Glutamatergic neuron (in vitro differentiated cells): ENCODE measurements around the gene ABCA13. TPM values are rescaled to one million over a fixed set of nuclear protein-coding genes. Genes with fewer than 3 reads are reported as not detected.

Experiments
- DNase-seq: peaks from one replicate; pipeline ENCODE4 v3.0.0; 2022
- H3K27ac Mint-ChIP-seq: one replicate; pipeline ENCODE4 v1.8.0; 2020; ENCODE audit warnings: mild to moderate bottlenecking, mixed read lengths, inconsistent platforms; ENCODE audit not compliant: unreplicated experiment
- H3K27me3 Mint-ChIP-seq: one replicate; pipeline ENCODE4 v1.8.0; 2020; ENCODE audit warnings: mild to moderate bottlenecking, moderate library complexity, mixed read lengths, inconsistent platforms; ENCODE audit not compliant: unreplicated experiment
- H3K36me3 Mint-ChIP-seq: one replicate; pipeline ENCODE4 v1.8.0; 2020; ENCODE audit warnings: mild to moderate bottlenecking, mixed read lengths, inconsistent platforms; ENCODE audit not compliant: unreplicated experiment
- H3K4me1 Mint-ChIP-seq: one replicate; pipeline ENCODE4 v1.8.0; 2020; ENCODE audit warnings: mild to moderate bottlenecking, low read depth, mixed read lengths, inconsistent platforms; ENCODE audit not compliant: unreplicated experiment
- H3K4me3 Mint-ChIP-seq: one replicate; pipeline ENCODE4 v1.8.0; 2020; ENCODE audit warnings: mild to moderate bottlenecking, mixed read lengths, inconsistent platforms; ENCODE audit not compliant: unreplicated experiment
- H3K9me3 Mint-ChIP-seq: one replicate; pipeline ENCODE4 v1.8.0; 2020; ENCODE audit warnings: mild to moderate bottlenecking, moderate library complexity, mixed read lengths, inconsistent platforms; ENCODE audit not compliant: unreplicated experiment
- CTCF ChIP-seq: fragments of 200-600 bp; sonication (generic); IDR thresholded peaks from one replicate; pipeline ENCODE4 v1.5.0; 2021; ENCODE audit not compliant: partially characterized antibody, unreplicated experiment
- total RNA-seq: library from RNA; stranded (reverse); fragmentation: NEBNext Ultra II Directional; extraction: Animal tissue kit (Norgen Biotek cat#: 25700); gene quantifications from one replicate; pipeline ENCODE4 v1.2.1, GENCODE V29; 2021; ENCODE audit not compliant: unreplicated experiment

ABCA13 gene
- total RNA-seq, 1 donor from 2014 or later: 0.61 TPM

GRCh38 chr7:48471196-48471595 lies 299.9 kb downstream of the ABCA13 start:
- Mint-ChIP-seq H3K36me3 (no peaks in the 10 kb centered on the region), H3K9me3 (no peaks in the 10 kb centered on the region), H3K4me3 (no peak overlapping the region), H3K27ac (no peak overlapping the region), H3K4me1 (no peaks in the 10 kb centered on the region), H3K27me3 (no peaks in the 10 kb centered on the region)
- no peak for DNase-seq
- no peak for TF ChIP-seq CTCF

GRCh38 chr7:48472640-48473039 lies 301.4 kb downstream of the ABCA13 start:
- H3K9me3 Mint-ChIP-seq: no peaks in the 10 kb centered on the region
- no peak for DNase-seq
- no peaks in the 10 kb centered on the region for H3K27me3 Mint-ChIP-seq
- H3K4me1 Mint-ChIP-seq: no peaks in the 10 kb centered on the region
- no peaks in the 10 kb centered on the region for H3K36me3 Mint-ChIP-seq
- TF ChIP-seq CTCF: no peak
- no peak overlapping the region for H3K4me3 Mint-ChIP-seq
- H3K27ac Mint-ChIP-seq: no peak overlapping the region

GRCh38 chr7:48473205-48473865 lies 302.1 kb downstream of the ABCA13 start:
- Mint-ChIP-seq H3K4me1 (no peaks in the 10 kb centered on the region), H3K27ac (no peak overlapping the region), H3K36me3 (no peaks in the 10 kb centered on the region), H3K4me3 (no peak overlapping the region), H3K9me3 (no peaks in the 10 kb centered on the region), H3K27me3 (no peaks in the 10 kb centered on the region)
- no peak for TF ChIP-seq CTCF
- no peak for DNase-seq

- no peaks in the 10 kb centered on the region for H3K36me3 Mint-ChIP-seq
- H3K9me3 Mint-ChIP-seq: no peaks in the 10 kb centered on the region
- DNase-seq: no peak
- no peak overlapping the region for H3K4me3 Mint-ChIP-seq
- peaks cover 2% of the 10 kb centered on the region for H3K4me1 Mint-ChIP-seq
- no peak for TF ChIP-seq CTCF
- no peaks in the 10 kb centered on the region for H3K27me3 Mint-ChIP-seq
- H3K27ac Mint-ChIP-seq: no peak overlapping the region
These were observed 310.0 kb downstream of the ABCA13 start for GRCh38 chr7:48481235-48481634.

- Mint-ChIP-seq H3K27ac (no peak overlapping the region), H3K9me3 (no peaks in the 10 kb centered on the region), H3K36me3 (no peaks in the 10 kb centered on the region)
These were observed 326.3 kb downstream of the ABCA13 start for GRCh38 chr7:48497521-48497920.

More at GRCh38 chr7:48497521-48497920, 326.3 kb downstream of the ABCA13 start:
- DNase-seq: no peak
- no peak for TF ChIP-seq CTCF
- H3K4me1 Mint-ChIP-seq: no peaks in the 10 kb centered on the region
- H3K4me3 Mint-ChIP-seq: no peak overlapping the region
- no peaks in the 10 kb centered on the region for H3K27me3 Mint-ChIP-seq
